GM12891 (cell line): ENCODE results near the gene NKTR.

Experiments used
- POLR2A ChIP-seq: IDR thresholded peaks from 2 replicates; pipeline ENCODE4 v1.6.1; 2011; ENCODE audit warnings: low read depth, low read length, control low read depth
- POLR2AphosphoS5 ChIP-seq: IDR thresholded peaks from 2 replicates; pipeline ENCODE4 v1.6.1; 2011; ENCODE audit warnings: low read depth, low read length, control low read depth
- SPI1 ChIP-seq: IDR thresholded peaks from 2 replicates; pipeline ENCODE4 v1.6.1; 2011; ENCODE audit warnings: low read depth, low read length, control low read depth
- TAF1 ChIP-seq: IDR thresholded peaks from 2 replicates; pipeline ENCODE4 v1.6.1; 2011; ENCODE audit warnings: low read depth, low read length, control low read depth

DNA sequence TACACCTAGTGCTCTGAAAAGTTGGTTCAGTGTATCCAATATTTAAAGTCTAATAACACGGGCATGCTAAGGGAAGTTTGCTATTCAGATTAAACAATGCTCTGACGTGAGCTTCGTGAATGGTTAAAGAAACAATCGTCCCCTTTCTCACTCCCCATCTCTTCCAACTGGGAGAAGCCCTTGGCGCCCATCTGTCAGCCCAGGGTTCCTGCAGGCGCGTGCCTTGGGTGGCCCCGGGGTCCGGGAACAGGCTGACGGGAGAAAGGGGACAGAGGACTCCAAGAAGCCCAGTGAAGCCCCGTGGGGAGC, 19.1 kb upstream of the NKTR start:
- TF ChIP-seq POLR2A (no peak), SPI1 (no peak), POLR2AphosphoS5 (no peak), TAF1 (no peak)
